Measurements from ENCODE around the gene ZNF683.

DNA sequence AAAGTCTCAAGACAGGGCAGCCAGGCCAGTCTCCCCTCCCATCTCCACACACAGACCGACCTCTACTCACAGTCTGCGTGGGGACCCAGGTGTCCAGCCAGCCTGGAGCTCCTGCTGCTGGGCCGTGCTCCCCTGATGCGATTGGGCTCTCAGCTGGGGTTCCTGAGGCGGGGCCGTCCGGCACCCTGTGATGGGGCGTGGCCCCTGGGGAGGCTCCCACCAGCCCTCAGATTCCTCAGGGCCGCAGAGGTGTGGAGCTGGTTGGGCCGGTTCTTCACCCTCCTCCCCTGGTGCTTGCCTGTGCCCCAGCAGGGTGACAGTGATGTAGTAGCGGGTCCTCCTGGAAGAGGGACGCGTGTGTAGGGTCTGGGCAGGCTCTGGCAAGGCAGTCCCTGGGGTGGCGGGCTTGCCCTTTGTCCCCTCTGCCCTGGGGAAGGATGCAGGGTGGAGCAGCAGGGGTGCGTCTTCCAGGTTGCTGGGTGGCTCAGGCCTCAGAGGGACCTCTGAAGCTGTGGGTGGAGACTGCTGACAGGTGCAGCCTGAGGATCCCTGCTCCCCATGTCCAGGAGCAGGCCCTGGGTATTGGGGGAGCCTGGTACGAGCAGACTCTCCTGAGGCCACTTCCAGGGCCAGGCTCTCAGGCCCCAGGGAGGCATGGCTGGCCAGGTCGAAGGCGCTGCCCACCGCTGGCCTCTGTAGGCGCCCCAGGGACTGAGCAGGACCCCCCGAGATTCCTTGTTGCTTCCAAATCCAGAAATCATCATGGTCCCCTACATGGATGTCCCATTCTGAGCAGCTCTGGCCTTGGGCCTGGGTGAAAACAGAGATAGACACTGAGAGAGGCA is 18.4 kb downstream of the ZNF683 start, which contains the start of gene CRYBG2:
- TF ChIP-seq, protein P1, sequence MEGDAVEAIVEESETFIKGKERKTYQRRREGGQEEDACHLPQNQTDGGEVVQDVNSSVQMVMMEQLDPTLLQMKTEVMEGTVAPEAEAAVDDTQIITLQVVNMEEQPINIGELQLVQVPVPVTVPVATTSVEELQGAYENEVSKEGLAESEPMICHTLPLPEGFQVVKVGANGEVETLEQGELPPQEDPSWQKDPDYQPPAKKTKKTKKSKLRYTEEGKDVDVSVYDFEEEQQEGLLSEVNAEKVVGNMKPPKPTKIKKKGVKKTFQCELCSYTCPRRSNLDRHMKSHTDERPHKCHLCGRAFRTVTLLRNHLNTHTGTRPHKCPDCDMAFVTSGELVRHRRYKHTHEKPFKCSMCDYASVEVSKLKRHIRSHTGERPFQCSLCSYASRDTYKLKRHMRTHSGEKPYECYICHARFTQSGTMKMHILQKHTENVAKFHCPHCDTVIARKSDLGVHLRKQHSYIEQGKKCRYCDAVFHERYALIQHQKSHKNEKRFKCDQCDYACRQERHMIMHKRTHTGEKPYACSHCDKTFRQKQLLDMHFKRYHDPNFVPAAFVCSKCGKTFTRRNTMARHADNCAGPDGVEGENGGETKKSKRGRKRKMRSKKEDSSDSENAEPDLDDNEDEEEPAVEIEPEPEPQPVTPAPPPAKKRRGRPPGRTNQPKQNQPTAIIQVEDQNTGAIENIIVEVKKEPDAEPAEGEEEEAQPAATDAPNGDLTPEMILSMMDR (IDR thresholded peaks at IDR 0.05): no peak
- TF ChIP-seq POLR2A (IDR thresholded peaks at IDR 0.05): no peak
